Tibial nerve (tissue), 4 donors: ENCODE results near the gene BARD1. TPM values are rescaled to one million over a fixed set of nuclear protein-coding genes. Genes with fewer than 3 reads are reported as not detected.
"Not testable (repeated sequence)": the region's sequence is repeated elsewhere in the genome, so short reads cannot be mapped to it uniquely, and the experiment has no call there.

Source experiments
- DNase-seq, 2 donors: peaks; one replicate each; pipeline ENCODE4 v3.0.0-alpha.2; 2019; ENCODE audit warnings: low spot score in 2 of 2
- H3K27ac ChIP-seq, 4 donors: fragments of 200-600 bp; sonication (generic) in 3 of 4; one replicate each; pipeline ENCODE4 v1.5.1; 2017 to 2019; ENCODE audit warnings: mild to moderate bottlenecking in 1 of 4
- H3K27me3 ChIP-seq, 2 donors: fragments of 200-600 bp; sonication (generic) in 1 of 2; one replicate each; pipeline versions ENCODE4 v1.5.1 to v1.6.0; 2017 to 2019
- H3K36me3 ChIP-seq, 3 donors: fragments of 200-600 bp; sonication (generic); one replicate each; pipeline ENCODE4 v1.5.1; 2018 to 2019
- H3K4me1 ChIP-seq, 4 donors: fragments of 200-600 bp; sonication (generic) in 3 of 4; one replicate each; pipeline ENCODE4 v1.5.1; 2017 to 2019
- H3K4me3 ChIP-seq, 4 donors: fragments of 200-600 bp; sonication (generic) in 3 of 4; one replicate each; pipeline ENCODE4 v1.5.1; 2017 to 2019; ENCODE audit warnings: mild to moderate bottlenecking in 1 of 4, moderate library complexity in 1 of 4
- H3K9me3 ChIP-seq, 4 donors: fragments of 200-600 bp; sonication (generic) in 3 of 4; one replicate each; pipeline ENCODE4 v1.5.1; 2017 to 2019
- CTCF ChIP-seq, 5 experiments: fragments of 200-600 bp in 3 of 5; fragments of 450-650 bp in 2 of 5; sonication (generic) in 3 of 5; IDR thresholded peaks; one replicate each; pipeline ENCODE4 v1.5.1; 2016 to 2019; ENCODE audit warnings: antibody characterized with exemption in 5 of 5, mild to moderate bottlenecking in 3 of 5, moderate library complexity in 2 of 5
- EP300 ChIP-seq, 2 donors: sonication (generic); formaldehyde crosslinking; IDR thresholded peaks; one replicate each; pipeline ENCODE4 v1.6.1; 2017; ENCODE audit warnings: antibody characterized with exemption in 2 of 2, mild to moderate bottlenecking in 1 of 2
- POLR2A ChIP-seq, 2 donors: fragments of 450-650 bp; IDR thresholded peaks; one replicate each; pipeline ENCODE4 v1.6.1; 2017; ENCODE audit warnings: antibody characterized with exemption in 2 of 2, mild to moderate bottlenecking in 2 of 2, moderate library complexity in 2 of 2
- WGBS, 2 donors: methylation state at CpG; one replicate each; pipeline ENCODE4 v1.1.5; 2018; 5-methylcytosine and 5-hydroxymethylcytosine counted together
- total RNA-seq, 4 donors: library from RNA; depleted of rRNA; stranded (reverse); fragments of >200 nt; gene quantifications; one replicate each; pipeline ENCODE4 v1.1.0, GENCODE V29; 2016

Gene BARD1
- total RNA-seq, 4 donors from 2014 or later, result 11.1 to 16.0 (median 11.1) TPM

DNA sequence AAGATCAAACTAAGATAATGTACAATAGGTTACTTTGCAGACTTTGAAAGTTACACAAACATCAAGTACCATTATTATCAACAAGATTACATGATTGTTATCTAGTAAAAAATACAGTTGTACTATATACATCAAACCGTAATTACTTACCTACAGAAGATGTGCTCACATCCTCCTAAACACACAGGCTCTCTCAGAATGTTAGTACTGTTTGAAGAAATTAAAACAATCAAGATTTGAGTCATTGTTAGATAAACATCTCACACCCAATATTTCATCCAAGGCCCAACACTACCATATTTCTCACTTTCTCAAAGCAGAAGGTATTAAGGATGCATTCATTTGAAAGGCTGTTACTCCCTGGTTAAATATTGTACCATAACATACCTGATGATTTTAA is 12.6 kb downstream of the BARD1 start:
- WGBS, 2 donors, result 88 to 95% methylated on average over 1 of the region's 1 CpG
- no peaks in the 10 kb centered on the region for H3K4me1 ChIP-seq
- H3K27ac ChIP-seq, result no peak overlapping the region
- H3K9me3 ChIP-seq, result no peaks in the 10 kb centered on the region
- no peak for DNase-seq
- no peak for TF ChIP-seq CTCF (IDR thresholded peaks at IDR 0.05)
- peaks cover 0 to 19% (median 0%) of the 10 kb centered on the region in 3 donors for H3K36me3 ChIP-seq
- no peak overlapping the region for H3K4me3 ChIP-seq
- no peaks in the 10 kb centered on the region for H3K27me3 ChIP-seq

- not testable (repeated sequence) for DNase-seq, H3K4me1 ChIP-seq, H3K4me3 ChIP-seq, H3K27me3 ChIP-seq, H3K27ac ChIP-seq
- 100% methylated on average over 1 of the region's 1 CpG for WGBS, 2 donors
- peaks cover 0 to 17% (median 0%) of the 10 kb centered on the region in 4 donors for H3K9me3 ChIP-seq
- peaks cover 0 to 54% (median 0%) of the 10 kb centered on the region in 3 donors for H3K36me3 ChIP-seq
These were observed 26.3 kb downstream of the BARD1 start for GRCh38 chr2:214783181-214783580.

GRCh38 chr2:214782671-214783070 is 26.8 kb downstream of the BARD1 start:
- Histone ChIP-seq H3K36me3 (peaks cover 0 to 54% (median 0%) of the 10 kb centered on the region in 3 donors), H3K9me3 (peaks cover 0 to 17% (median 0%) of the 10 kb centered on the region in 4 donors), H3K27me3 (no peaks in the 10 kb centered on the region), H3K27ac (no peak overlapping the region), H3K4me3 (no peak overlapping the region), H3K4me1 (peaks cover 0 to 4% (median 2%) of the 10 kb centered on the region in 4 donors)
- no peak for DNase-seq
- no peak for TF ChIP-seq CTCF (IDR thresholded peaks at IDR 0.05)
- TF ChIP-seq EP300 (IDR thresholded peaks at IDR 0.05), result no peak
- TF ChIP-seq POLR2A (IDR thresholded peaks at IDR 0.05), result no peak
- 97 to 100% methylated on average over 1 of the region's 1 CpG for WGBS, 2 donors

DNA sequence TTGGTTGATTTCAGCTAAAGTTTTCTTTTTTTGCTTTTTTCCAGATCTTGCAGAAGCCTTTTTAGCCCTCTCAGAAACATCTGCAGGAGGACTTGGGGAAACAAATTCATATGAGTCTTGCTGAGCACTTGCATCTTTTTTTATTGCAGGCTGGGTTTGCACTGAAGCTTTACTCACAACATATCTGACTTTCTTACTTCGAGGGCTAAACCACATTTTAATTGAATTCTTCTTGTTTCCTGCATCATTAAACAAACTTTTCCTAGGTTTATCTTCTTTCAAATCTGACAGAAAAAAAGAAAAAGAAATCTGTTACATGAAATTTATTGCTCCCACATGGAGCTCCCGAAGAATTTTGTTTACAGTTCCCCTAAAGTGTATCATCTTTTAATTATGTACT is 28.3 kb downstream of the BARD1 start:
- 88 to 92% methylated on average over 2 of the region's 2 CpGs for WGBS, 2 donors

DNA sequence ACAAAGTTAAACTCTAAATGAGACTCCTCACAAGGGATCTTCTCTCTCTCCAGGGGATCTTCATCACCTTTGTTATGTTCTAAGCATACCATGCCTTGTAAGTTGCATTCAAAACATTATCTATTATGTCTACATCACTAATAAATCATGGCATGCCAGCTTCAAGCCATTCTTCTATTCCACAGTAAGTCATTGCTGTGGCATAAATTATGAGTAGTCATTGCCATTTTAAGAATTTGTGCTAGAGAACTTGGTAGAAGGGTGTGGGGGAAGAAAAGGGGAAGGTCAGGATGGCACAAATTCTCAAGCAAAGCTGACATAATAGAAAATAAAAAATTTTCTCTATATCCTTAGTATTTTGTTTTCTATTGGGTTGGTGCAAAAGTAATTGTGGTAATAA is 33.5 kb downstream of the BARD1 start:
- TF ChIP-seq CTCF (IDR thresholded peaks at IDR 0.05), result no peak
- TF ChIP-seq POLR2A (IDR thresholded peaks at IDR 0.05), result no peak
- no peak for TF ChIP-seq EP300 (IDR thresholded peaks at IDR 0.05)
- no peak overlapping the region for H3K4me3 ChIP-seq
- DNase-seq, result no peak

More for the DNA sequence above, 28.3 kb downstream of the BARD1 start:
- no peak for DNase-seq
- H3K9me3 ChIP-seq, result peaks cover 0 to 17% (median 0%) of the 10 kb centered on the region in 4 donors
- no peak overlapping the region for H3K27ac ChIP-seq
- H3K4me3 ChIP-seq, result no peak overlapping the region
- H3K36me3 ChIP-seq, result peaks cover 0 to 64% (median 0%) of the 10 kb centered on the region in 3 donors
- TF ChIP-seq POLR2A (IDR thresholded peaks at IDR 0.05), result no peak
- no peak for TF ChIP-seq EP300 (IDR thresholded peaks at IDR 0.05)
- TF ChIP-seq CTCF (IDR thresholded peaks at IDR 0.05), result no peak
- no peaks in the 10 kb centered on the region for H3K27me3 ChIP-seq
- H3K4me1 ChIP-seq, result no peaks in the 10 kb centered on the region

GRCh38 chr2:214774108-214774507 is 35.4 kb downstream of the BARD1 start:
- H3K36me3 ChIP-seq, result peaks cover 0 to 39% (median 0%) of the 10 kb centered on the region in 3 donors
- peaks cover 0 to 9% (median 0%) of the 10 kb centered on the region in 4 donors for H3K9me3 ChIP-seq
- no peak overlapping the region for H3K27ac ChIP-seq
- H3K4me3 ChIP-seq, result no peak overlapping the region
- H3K4me1 ChIP-seq, result no peaks in the 10 kb centered on the region
- no peak for DNase-seq
- H3K27me3 ChIP-seq, result no peaks in the 10 kb centered on the region
- no peak for TF ChIP-seq POLR2A (IDR thresholded peaks at IDR 0.05)
- TF ChIP-seq EP300 (IDR thresholded peaks at IDR 0.05), result no peak
- no peak for TF ChIP-seq CTCF (IDR thresholded peaks at IDR 0.05)

More for the DNA sequence above, 33.5 kb downstream of the BARD1 start:
- Histone ChIP-seq H3K4me1 (no peaks in the 10 kb centered on the region), H3K27me3 (no peaks in the 10 kb centered on the region), H3K9me3 (peaks cover 0 to 9% (median 0%) of the 10 kb centered on the region in 4 donors), H3K27ac (no peak overlapping the region), H3K36me3 (peaks cover 0 to 52% (median 0%) of the 10 kb centered on the region in 3 donors)
